Measurements from ENCODE around the gene ZDHHC16.

DNA sequence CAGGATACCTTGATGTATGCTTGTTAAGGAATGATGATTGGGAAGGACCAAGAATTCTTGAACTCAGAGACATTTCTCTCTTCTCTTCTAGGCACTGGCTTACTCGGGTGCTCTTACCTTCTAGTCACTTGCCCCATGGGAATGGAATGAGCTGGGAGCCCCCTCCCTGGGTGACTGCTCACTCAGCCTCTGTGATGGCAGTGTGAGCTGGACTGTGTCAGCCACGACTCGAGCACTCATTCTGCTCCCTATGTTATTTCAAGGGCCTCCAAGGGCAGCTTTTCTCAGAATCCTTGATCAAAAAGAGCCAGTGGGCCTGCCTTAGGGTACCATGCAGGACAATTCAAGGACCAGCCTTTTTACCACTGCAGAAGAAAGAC is 10.7 kb downstream of the ZDHHC16 start:
- TF ChIP-seq, protein P1, sequence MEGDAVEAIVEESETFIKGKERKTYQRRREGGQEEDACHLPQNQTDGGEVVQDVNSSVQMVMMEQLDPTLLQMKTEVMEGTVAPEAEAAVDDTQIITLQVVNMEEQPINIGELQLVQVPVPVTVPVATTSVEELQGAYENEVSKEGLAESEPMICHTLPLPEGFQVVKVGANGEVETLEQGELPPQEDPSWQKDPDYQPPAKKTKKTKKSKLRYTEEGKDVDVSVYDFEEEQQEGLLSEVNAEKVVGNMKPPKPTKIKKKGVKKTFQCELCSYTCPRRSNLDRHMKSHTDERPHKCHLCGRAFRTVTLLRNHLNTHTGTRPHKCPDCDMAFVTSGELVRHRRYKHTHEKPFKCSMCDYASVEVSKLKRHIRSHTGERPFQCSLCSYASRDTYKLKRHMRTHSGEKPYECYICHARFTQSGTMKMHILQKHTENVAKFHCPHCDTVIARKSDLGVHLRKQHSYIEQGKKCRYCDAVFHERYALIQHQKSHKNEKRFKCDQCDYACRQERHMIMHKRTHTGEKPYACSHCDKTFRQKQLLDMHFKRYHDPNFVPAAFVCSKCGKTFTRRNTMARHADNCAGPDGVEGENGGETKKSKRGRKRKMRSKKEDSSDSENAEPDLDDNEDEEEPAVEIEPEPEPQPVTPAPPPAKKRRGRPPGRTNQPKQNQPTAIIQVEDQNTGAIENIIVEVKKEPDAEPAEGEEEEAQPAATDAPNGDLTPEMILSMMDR (IDR thresholded peaks at IDR 0.05), result no peak
- TF ChIP-seq EZH2 (IDR thresholded peaks at IDR 0.05; ENCODE audit: borderline replicate concordance, insufficient read depth, low read depth, low read length, poor library complexity, severe bottlenecking), result no peak

Measured in B cell (primary cell).